NCI-H1105 treated with DMSO at 0.1 percent for 48 hours (cell line): ENCODE data around the gene AQP12B.

Experiments
- DNase-seq: peaks from one replicate; lab custom pipeline; 2025; lab: John Stamatoyannopoulos, UW

The AQP12B gene

DNA sequence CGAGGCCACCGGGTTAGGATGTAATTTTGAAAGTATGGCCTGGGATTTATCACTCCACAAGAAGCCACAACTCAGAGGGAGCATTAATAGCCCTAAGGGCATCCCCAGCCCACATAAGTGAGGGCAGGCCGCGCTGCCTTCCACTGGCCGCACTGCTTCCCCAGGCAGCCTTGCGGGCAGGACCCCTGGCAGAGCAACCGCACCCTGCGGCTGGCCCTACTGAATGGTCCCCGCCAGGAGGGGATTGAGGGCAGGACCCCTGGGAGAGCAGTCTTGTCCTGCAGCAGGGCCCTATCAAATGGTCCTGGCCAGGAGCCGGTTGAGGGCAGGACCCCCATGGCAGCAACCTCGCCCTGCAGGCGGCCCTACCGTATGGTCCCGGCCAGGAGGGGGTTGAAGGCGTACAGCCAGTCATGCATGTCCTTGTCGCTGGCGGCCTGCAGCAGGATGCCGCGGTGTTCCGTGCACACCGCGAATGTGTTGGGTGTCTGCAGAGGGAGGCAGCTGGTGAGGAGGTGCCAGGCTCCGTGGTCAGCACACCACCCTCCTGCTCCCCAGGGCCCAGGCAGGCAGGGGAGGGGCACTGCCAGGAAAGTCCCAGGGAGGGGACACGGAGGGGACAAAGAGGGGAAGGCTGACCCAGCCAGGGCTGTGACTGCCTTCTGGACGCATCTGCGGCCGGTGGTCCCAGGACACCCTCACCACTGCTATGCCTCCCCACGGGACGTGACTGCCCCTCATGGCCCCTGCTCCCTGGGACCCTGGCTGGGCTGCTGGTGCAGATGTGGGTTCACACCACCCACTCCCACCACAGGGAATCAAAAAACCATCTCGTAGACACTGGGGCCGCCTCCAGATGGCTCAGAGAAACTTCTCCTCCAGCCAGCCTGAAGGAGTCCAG, 35.2 kb upstream of the AQP12B start:
- no peak for DNase-seq

DNA sequence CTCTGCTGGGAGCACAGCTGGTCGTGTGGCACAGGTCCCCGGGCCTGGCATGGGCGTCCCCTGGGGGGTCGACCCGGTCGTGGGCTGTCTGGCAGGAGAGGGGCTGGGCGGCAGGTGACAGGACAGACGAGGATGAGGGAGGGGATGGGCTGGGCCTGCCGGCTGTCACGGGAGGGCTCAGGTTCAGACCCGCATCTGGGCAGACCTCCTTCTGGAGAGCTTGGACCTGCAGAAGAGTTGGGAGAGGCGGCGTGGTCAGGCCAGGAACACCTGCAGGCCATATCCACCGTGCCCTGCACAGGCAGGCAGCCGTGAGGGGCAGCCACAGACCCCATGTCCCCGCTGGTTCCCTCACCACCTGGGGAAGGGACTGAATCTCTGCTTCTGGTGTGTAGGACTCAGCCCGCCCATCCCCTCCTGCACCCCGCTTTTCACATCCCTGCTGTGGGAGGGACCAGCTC, 34.5 kb upstream of the AQP12B start:
- DNase-seq: no peak

DNA sequence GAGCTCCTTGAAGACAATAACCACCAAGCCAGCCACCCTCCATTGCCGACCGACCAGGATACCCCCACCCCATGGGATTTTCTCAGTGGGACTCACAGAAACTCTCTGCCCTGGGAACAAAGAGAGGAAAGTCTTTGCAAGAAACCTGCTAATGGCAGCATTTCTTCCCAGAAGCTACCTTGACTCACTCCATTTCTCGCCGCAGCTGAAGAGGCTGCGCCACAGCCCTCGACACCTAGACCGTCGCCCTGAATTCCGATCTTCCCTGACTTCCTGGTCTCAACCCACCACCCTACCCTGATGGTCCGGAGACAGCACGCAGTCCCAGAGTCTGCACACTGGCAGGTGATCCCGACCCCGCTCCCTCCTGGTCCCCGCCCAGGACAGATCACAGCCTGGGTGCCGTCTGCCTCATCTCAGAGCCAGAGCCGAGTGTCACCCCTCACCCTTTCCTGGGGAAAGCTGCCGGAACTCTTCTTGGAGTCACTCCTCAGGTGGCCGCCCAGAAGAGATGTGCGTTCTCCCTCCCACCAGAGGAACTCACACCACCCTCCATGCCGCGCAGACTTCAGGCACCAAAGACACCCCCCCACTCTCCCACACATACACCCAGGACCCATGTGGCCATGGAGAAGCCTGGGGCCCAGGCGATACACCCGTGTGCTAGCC, 33.6 kb upstream of the AQP12B start:
- no peak for DNase-seq

DNA sequence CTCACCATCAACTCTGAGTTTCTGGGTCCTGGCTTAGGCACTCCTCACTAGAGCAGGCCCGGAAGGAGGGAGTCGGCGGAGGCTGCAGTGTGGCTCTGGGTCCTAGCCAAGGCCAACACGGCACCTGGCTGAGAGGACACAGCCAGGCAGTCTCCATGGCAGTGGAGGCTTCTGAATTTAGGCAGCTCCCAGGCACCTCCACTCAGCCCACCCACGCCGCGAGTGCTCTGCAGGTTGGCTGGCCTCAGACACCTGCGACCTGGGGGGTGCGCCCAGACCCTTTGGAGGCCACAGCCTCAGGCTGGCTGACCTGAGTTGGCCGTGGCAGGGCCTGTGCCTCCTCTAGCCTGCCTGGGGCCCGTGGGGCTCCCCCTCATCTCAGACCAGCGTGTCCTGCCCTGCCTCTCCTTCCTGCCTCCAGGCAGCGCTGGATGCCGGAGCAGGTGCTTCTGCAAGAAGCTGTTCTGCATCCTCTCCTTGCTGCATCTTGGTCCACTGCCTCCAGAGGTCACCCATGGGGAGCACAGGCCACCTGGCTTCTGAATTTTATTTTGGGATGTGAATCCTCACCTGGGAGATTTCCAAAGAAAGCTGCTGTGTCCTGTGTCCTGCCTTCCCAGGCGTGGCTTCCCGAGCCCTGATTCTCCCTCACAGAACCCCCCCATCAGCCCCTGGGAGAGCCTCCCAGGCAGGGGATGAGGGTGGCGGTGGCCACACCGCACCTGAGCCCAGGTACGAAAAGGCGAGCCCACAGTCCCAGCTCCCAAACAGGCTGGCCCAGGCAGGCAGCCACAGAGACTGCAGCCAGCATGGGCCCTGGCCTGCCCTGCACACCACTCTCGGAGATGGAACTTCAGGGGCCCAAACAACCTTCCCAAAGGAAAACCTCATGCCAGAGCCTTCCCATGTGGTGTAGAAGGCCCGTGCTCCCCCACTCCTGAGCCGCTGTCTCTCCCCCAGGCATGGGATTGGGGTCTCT, 32.4 kb upstream of the AQP12B start:
- DNase-seq: peak; percentile 15

DNA sequence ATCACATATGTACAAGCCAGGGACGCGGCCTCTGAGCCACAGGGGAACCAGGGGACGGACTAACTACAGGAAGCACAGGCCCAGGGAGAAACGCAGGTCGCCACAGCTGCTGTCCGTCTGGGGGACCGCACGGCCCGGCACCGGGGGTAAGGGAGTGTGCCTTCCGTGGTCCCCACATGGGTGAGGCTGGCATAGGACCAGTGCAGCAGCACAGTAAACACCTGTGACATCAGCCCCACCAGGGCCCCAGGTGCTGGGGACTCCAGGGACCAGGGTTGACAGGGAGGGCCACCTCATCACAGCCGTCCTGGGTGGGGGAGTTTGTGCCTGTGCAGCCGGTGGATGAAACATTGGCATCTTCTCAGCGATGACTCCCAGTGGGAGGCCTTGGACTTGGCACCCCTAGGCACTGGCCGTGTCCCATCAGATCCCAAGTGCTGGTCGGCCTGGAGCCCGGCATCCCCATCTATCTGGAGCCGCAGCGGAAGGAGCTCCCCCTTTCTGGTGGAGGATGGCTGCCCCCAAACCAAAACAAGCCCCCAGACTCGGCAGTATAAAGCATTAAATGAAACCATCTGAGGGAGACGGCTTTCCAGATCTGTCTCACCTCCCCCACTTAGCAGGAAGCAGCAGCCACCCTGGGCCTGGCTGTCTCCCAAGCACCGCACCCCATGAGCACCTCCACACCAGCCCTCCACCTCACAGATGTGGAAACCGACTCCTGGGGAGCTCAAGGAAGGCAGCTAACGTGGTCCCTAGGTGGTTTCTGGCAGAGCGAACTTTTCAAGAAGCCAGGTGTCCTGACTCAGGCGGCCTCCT, 31.5 kb upstream of the AQP12B start:
- DNase-seq: no peak

DNA sequence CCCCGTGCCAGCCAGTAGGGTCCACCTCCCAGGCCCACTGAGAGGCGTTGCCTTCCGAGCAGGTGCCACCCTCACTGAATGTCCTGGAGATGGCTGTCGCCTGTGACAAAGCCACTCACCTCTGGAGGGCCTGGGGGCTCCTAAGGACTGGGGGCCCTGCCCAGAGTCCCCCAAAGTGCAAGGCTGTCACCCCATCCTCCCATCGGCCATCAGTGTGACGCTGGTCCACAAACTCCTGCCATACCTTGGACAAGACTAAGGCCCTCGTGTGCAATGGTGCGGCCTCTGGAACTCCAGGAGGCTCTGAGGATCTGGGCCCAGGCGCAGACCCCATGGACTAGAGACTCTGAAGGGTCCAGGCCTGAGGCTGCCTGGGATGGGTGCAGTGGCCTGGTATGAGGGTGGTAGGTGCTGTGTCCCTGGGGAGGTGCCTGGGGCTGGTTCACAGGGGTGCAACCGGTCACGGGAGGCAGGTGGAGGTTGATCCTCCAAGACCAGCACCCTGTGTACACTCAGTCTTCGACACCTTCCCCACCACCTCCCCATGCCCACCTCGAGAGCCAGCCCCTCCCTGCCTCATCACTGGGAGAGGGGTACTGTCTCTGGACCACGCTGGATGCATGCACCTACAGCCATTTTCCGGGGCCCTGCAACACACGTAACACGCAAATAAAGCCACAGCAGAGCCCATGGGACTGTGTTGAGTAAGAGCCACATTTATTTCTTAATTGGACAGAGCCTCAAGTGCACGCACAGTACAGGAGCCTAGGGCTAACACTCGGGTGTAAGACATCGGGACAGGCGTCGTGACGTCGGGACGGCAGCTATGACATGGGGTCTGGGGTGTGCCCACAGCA, 30.6 kb upstream of the AQP12B start:
- DNase-seq: no peak

DNA sequence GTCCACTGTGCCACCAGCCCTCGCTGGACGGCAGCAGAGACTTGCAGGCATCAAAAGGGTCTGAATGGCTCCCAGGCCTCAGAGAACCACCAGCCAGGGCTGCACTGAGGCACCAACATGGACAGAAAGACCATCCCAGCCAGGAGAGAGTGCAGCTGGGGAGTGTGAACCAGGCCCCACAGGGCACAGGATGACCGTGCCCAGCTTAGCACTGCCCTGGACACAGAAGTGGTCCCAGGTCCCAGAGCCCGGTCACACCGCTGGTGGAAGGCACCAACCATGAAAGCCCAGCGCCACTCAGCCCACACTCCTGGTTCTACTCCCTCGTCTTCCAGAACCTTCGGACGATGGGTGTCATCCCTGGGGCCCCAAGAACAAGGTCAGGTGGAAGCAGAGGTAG, 29.4 kb upstream of the AQP12B start:
- DNase-seq: no peak

DNA sequence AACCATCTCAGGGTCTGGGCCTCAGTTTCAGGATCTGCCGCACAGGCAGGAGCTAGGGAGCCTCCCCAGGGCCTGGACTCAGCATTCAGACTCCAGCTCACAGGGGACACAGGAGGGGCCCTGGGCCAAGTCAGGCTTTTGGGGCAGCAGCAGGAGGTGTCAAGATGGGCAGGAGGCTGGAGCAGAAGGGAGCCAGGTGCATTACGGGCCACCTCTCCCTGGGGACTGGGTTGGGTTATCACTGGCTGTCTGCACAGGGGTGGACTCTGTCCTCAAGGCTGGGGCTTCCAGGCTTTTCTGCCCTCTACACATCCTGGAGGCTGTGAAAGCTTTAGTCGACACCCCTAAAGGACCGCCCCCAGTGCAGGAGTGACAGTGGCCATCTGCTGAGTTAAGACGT, 29.0 kb upstream of the AQP12B start:
- no peak for DNase-seq

DNA sequence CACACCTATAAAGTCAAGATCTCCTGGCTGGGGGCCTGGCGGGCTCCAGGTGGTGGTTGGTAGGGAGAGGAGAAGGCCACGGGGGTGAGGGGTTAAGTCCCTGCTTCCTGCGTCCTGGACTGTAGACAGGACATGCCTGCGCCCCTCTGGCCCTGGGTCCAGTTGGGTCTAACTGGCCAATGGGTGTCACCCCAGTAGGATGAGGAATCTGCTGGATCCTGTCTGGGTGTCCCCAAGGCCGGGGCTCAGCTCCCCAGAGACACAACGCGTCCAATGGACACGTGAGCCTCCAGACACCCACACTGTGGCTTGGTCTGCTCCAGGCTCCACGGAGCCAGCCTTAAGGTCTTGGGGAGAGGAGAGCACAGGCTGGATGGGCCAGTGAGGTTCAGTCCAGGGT, 28.6 kb upstream of the AQP12B start:
- DNase-seq: no peak

DNA sequence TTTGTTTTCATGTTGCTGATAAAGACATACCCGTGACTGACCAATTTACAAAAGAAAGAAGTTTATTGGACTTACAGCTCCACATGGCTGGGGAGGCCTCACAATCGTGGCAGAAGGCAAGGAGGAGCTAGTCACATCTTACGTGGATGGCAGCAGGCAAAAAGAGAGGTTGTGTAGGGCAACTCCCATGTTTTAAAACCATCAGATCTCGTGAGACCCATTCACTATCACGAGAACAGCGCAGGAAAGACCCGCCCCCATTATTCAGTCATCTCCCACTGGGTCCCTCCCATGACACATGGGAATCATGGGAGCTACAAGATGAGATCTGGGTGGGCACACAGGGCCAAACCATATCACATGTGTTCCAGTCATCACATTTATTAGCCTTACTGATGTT, 25.8 kb upstream of the AQP12B start:
- DNase-seq: no peak

DNA sequence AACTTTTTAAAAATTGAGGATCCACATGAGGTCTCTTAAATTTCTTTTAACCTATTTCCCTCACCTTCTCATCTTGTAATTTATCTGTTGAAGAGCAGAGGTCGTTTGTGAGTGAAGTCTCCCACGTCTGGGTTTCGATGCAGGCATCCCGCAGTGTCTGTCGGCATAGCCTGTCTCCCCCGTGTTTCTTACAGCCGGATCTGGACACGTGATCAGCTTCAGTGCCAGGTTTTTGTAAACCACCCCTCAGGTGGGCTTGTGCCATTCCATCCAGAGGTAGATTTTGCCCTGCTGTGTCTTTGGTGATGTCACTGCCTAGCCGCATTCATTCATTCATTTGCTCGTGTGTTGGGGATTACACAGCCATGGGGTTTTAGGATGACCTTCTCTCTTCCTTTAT, 25.1 kb upstream of the AQP12B start:
- no peak for DNase-seq

DNA sequence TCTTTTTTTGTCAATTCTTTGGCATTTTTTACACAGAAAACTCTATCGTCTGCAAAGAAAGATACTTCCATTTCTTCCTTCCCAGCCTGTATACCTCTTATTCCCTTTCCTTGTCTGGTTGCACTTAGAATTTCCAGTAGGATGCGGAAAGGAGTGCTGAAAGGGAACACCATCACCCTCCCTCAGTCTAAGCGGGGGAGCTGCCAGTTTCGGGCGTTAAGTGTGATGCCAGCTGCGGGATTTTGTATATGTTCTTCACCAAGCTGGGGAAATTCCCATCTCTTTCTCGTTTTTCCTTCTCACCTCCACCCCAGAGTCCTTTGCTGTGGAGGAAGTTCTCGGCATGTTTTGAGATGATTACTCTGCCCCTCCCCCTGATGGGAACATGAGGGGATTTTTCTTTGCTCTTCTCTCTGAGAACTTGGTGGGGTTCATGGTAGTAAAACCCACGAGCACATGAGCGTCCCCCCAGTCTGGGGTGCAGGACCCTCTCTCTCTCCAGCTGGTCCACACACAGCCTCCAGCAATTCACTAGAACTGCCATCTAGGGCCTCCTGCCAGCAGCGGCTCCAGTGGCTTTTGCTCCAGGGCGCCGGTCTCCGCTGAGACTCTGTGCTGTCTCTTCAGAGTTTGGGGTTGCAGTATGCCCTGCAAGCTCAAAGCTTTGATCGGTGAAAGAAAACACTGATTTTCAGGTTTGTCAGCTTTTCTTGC, 24.5 kb upstream of the AQP12B start:
- DNase-seq: no peak

DNA sequence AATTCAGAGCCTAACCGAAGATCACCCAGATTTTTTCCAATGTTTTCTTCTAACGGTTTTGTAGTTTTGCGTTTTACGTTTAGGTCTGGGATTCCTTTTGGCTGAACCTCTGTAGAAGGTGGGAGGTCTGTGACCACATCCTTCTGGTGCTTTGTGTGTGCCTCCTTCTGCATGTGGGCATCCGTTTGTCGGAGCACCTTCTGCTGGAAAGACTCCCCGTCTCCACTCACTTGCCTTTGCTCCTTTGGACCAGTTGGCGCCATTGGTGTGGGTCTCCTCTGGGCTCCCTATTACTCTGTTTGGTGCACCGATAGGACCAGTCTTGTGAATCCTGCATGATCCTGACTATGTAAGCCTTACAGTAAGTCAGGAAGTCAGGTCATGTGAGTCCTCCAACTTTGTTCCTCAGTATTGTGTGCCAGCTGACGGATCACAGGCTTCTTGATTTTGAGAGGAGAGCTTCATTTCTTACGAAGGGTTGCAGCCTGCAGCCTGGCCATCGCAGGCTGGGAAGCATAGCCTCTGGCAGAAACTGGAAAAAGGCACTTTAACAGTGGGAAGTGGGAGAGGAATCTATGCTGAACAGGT, 22.6 kb upstream of the AQP12B start:
- no peak for DNase-seq

DNA sequence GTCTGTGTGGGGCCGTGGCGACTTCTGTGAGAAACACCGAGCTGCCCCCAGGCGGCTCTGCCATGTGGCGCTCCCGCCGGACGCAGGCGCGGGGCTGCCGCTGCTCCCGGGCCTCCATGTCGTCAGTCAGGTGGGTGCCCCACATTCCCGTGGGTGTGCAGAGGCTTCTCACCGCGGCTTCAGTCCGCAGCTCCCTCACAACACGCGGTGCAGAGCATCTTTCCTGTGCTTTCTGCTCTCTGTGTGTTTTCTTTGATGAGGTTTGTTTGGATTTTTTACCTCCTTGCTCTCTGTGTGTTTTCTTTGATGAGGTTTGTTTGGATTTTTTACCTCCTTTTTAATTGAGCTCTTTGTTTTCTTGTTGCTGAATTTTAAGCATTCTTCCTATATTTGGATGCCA, 22.0 kb upstream of the AQP12B start:
- DNase-seq: no peak

DNA sequence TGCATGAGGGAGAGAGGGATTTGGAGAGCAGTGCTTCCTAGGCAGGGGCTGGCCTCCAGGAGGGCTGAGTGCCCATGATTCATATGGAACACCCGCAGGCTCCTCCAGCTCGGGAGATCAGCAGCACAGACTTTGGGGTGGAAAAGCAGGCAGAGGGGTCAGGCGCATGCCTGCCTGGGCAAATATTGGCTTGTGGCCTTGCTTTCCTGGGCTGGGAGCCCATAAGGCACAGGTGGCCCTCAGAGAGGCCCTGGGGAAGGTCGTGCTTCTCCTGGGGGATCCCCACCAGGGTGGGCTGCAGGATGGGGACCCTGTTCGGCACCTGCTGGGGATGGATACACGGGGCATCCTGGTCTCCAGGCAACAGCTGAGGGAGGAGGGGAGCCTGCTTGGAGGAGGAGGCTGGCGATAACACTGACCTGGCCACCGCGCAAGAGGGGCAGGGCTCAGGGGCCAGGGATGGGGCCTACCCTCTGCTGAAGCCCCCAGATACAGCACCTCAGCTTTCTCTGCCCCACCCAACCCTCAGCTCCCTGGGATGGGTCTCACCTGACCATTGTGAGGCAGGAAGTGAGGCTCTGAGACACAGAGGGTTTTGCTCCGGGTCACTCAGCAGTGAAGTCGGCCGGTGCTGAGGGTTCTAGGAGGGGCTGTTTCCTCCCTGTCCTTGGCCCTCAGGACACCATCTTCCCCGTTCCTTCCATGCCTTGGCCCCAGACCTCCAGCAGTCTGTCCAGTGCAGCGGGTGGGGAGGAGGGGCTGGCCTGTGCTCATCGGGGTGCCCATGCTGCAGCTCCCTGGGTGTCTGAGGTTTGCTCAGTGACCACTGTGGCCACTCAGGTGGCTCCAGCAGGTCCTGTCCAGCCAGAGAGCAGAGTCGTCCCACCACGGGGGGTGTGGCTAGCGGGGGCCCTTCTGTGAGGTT, 21.0 kb upstream of the AQP12B start:
- no peak for DNase-seq

DNA sequence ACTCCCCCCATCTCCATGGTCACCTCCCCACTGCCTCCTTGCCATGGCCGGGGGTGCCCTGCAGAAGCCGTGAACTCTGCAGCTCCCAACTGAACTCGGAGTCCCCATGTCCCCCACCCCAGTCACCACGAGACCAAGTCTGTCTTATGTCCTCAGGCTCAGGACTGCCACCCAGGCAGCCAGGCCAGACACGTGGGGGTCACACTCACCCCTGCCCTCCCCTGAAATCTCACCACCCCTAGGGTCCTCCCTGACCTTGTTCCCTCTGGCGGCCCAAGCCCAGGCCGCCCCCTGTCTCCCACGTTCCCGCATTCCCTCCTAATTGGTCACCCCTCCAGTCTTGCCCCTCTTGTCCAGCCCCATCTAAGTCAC, 19.9 kb upstream of the AQP12B start:
- no peak for DNase-seq

DNA sequence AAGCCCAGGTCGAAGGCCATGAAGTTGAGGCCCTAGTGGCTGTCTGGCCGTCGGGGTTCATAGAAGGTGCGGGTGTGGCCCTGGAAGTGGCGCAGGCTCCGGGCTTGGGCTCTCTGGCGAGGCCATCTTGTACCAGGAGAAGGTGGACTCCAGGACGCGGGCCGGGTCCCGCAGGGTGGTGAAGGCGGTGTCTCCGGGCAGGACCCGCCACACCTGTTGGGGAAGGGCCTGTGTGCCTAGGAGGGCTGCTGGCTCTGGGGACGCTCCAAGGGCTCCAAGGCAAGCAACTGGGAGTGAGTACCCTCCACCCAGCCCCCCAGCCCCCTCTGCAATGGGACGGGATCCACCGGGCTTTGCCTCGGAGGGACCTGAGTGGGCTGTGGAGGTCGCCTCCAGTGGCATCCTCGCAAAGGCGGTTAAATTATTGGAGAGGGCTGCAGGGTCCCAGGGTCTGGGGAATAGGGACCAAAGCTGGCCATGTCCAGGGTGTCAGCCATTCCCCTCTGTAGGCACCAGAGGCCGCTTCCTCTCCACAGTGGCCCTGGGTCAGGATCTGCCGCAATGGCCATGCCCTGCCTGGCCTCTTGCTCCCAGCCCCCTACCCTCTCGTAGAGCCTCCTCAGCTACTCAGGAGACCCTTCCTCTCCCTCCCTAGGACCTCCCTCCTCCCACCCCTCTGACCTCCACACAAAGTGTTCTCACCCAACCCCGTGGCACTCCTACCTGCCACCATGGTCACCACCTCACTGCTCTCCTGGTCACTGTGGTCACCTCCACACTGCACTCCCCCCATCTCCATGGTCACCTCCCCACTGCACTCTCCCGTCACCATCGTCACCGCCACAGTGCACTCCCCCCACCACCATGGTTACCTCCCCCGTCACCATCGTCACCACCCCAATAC, 19.3 kb upstream of the AQP12B start:
- DNase-seq: no peak
